Tibial artery (tissue), 4 donors: ENCODE measurements around the gene LOXHD1.

Source experiments
- DNase-seq, 2 donors: peaks; one replicate each; pipeline ENCODE4 v3.0.0-alpha.2; 2019
- H3K27ac ChIP-seq, 2 donors: fragments of 200-600 bp; sonication (generic) in 1 of 2; 1 replicate in 1 of 2; 2 replicates in 1 of 2; pipeline ENCODE4 v1.5.1; 2018 to 2019; ENCODE audit warnings: mild to moderate bottlenecking in 1 of 2
- H3K27me3 ChIP-seq, 2 donors: fragments of 200-600 bp; sonication (generic) in 1 of 2; one replicate each; pipeline versions ENCODE4 v1.5.1 to v1.6.0; 2016 to 2019
- H3K36me3 ChIP-seq, 3 donors: fragments of 200-600 bp; sonication (generic) in 2 of 3; one replicate each; pipeline ENCODE4 v1.5.1; 2016 to 2019; ENCODE audit warnings: mild to moderate bottlenecking in 2 of 3
- H3K4me1 ChIP-seq, 4 donors: fragments of 200-600 bp; sonication (generic) in 2 of 4; 1 replicate in 3 of 4; 2 replicates in 1 of 4; pipeline ENCODE4 v1.5.1; 2016 to 2019
- H3K4me3 ChIP-seq, 2 donors: fragments of 200-600 bp; sonication (generic) in 1 of 2; 1 replicate in 1 of 2; 2 replicates in 1 of 2; pipeline ENCODE4 v1.5.1; 2018 to 2019; ENCODE audit warnings: mild to moderate bottlenecking in 2 of 2
- H3K9me3 ChIP-seq, 3 donors: fragments of 200-600 bp; sonication (generic) in 1 of 3; one replicate each; pipeline ENCODE4 v1.5.1; 2016 to 2019
- intact Hi-C: fragments of 100-400 bp; cut with DNase I; formaldehyde crosslinking; loops from one replicate; pipeline ENCODE4 v1.15.0; 2023; ENCODE audit warnings: low total_unique reads
- TF ChIP-seq, protein P1 (sequence below), 2 experiments: fragments of 200-600 bp in 1 of 2; fragments of 450-650 bp in 1 of 2; IDR thresholded peaks; one replicate each; pipeline ENCODE4 v1.5.1; 2017 to 2019; ENCODE audit warnings: antibody characterized with exemption in 2 of 2, mild to moderate bottlenecking in 1 of 2, moderate library complexity in 1 of 2

LOXHD1 gene

DNA sequence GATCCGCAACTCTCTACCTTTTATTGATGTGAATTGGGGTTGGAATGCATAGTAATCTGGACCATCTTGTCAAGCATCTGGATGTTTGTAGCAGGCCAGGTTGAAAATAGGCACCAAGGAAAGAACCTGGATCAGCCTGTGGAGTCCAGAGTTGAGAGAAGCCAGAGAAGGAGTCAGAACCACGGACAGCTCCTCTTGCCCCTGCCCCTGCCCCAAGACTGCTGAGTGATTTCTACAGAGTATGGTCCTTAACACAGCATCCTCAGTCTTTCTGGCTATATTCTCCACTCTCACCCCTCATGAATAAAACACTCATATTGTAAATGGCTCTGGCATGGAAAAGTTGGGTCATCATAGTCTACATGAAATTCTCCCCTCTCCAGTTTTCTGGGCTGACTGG, 154.6 kb downstream of the LOXHD1 start:
- intact Hi-C loops, result no loop called here
- Histone ChIP-seq H3K27ac (no peak overlapping the region), H3K4me3 (no peak overlapping the region), H3K4me1 (no peaks in the 10 kb centered on the region), H3K27me3 (peaks cover 0 to 2% of the 10 kb centered on the region in 2 donors), H3K36me3 (no peaks in the 10 kb centered on the region), H3K9me3 (no peaks in the 10 kb centered on the region)
- TF ChIP-seq, protein P1, sequence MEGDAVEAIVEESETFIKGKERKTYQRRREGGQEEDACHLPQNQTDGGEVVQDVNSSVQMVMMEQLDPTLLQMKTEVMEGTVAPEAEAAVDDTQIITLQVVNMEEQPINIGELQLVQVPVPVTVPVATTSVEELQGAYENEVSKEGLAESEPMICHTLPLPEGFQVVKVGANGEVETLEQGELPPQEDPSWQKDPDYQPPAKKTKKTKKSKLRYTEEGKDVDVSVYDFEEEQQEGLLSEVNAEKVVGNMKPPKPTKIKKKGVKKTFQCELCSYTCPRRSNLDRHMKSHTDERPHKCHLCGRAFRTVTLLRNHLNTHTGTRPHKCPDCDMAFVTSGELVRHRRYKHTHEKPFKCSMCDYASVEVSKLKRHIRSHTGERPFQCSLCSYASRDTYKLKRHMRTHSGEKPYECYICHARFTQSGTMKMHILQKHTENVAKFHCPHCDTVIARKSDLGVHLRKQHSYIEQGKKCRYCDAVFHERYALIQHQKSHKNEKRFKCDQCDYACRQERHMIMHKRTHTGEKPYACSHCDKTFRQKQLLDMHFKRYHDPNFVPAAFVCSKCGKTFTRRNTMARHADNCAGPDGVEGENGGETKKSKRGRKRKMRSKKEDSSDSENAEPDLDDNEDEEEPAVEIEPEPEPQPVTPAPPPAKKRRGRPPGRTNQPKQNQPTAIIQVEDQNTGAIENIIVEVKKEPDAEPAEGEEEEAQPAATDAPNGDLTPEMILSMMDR (IDR thresholded peaks at IDR 0.05), result no peak
- no peak for DNase-seq

DNA sequence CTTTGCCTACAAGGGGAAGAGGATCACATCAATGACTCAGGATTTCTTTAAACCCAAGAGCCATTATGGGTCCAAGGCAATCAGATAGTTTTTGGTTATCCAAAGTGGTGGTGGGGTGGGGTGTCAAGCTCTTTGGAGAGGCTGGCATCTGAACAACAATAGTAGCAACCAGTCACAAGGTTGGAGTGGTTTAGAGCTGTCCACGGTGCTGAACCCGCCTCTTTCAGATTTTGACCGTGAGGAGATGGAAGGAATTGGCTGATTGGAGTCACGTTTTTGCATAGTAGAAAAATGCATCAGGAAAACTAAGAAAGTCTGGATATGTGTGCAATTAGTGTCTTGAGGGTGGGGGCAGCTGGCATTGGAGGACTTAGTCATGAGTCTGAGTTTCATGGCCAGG, 159.9 kb downstream of the LOXHD1 start:
- intact Hi-C loops, result no loop called here
- H3K27ac ChIP-seq, result no peak overlapping the region
- no peak for DNase-seq

DNA sequence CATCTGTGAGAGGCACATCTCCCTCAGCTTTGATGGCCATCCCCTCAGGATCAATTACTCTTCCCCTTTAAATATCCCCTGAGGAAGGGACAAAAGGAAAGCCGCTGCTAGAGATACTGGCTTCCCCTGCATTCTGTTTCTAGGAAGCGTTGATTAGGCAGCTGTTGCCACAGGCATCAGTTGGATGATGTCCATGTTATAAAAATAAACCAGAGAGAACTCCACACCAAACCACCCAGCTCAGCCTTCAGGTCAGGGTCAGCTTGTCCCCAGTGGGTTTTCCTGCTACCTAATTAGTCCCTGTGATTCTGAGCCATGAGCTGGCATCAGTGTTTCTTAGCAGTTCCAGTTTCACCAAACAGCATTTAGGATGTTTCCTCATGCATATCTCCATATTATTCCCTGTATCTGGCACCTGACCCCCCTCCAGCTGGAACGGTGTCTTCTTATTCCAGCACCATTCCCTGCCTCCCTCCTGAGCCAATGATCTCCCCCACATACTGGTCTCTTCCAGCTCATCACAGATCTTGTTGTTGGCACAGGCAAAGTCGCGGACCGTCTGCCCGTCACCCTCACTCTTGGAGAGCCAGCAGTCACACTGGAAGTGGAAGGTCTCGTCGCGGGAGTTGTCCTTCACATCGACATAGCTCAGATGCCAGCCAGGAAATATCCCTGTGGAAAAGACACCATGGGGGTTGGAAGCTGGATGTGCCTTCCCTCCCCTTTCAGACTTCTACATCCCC, 168.4 kb downstream of the LOXHD1 start:
- TF ChIP-seq, protein P1 (IDR thresholded peaks at IDR 0.05), result no peak

More for the DNA sequence above, 159.9 kb downstream of the LOXHD1 start:
- Histone ChIP-seq H3K27me3 (peaks cover 0 to 2% of the 10 kb centered on the region in 2 donors), H3K36me3 (no peaks in the 10 kb centered on the region), H3K4me3 (no peak overlapping the region), H3K9me3 (no peaks in the 10 kb centered on the region), H3K4me1 (no peaks in the 10 kb centered on the region)
- TF ChIP-seq, protein P1 (IDR thresholded peaks at IDR 0.05), result no peak

DNA sequence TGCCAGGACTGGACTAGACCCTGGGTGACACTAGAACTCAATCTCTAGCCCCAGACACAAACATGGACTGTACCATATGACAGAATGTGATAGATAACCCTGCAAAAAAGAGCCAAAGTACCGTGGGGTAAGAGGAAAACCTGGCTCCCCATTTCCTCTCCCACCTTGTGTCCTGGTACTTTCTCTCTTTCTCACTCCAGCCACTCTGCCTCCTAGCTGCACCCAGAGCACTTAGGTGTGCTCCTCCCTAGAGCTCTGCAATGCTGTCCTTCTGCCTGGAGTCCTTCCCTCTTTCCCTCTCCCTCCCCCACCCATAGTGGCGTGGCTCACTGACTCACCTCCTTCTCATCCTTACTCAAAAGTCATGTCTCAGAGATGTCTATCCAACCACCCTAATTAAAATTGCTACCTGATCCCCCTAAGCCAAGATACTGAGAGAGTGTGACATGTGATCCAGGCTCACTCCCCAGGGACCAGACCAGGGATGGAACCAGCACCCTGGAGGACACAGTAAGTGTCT, 171.3 kb downstream of the LOXHD1 start:
- TF ChIP-seq, protein P1 (IDR thresholded peaks at IDR 0.05), result no peak
- H3K9me3 ChIP-seq, result peaks cover 0 to 9% (median 0%) of the 10 kb centered on the region in 3 donors
- no peak for DNase-seq
- intact Hi-C loops, result loop anchor here (10.0 kb wide), 1 partner anchor 311 kb away; a partner anchor contains a TSS
- no peak overlapping the region for H3K27ac ChIP-seq
- no peaks in the 10 kb centered on the region for H3K36me3 ChIP-seq
- H3K4me3 ChIP-seq, result no peak overlapping the region
- no peaks in the 10 kb centered on the region for H3K4me1 ChIP-seq
- peaks cover 0 to 12% of the 10 kb centered on the region in 2 donors for H3K27me3 ChIP-seq

More for the DNA sequence above, 168.4 kb downstream of the LOXHD1 start:
- Histone ChIP-seq H3K27me3 (peaks cover 0 to 12% of the 10 kb centered on the region in 2 donors), H3K27ac (no peak overlapping the region), H3K36me3 (no peaks in the 10 kb centered on the region), H3K4me1 (no peaks in the 10 kb centered on the region), H3K9me3 (no peaks in the 10 kb centered on the region), H3K4me3 (no peak overlapping the region)
- intact Hi-C loops, result loop anchor here (10.0 kb wide), 1 partner anchor 314 kb away; a partner anchor contains a TSS
- no peak for DNase-seq

DNA sequence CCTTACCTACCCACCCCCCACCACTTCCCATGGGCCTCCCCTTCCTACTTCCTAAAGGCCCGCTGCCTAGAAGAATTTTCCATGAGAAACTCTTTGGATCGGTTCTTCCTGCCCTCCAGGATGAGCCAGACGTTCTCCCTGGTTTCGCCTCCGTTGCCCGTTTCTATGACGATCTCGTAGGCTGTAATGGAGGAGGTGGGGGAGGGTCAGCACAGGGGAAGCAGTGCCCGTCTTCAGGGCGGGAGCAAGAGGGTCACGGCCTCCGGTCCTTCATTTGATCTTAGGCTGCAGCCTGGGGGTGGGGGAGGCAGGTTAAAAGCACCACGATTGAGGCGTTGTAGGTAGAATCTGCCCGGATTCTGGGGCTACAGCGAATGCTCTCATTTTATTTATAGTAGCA, 172.0 kb downstream of the LOXHD1 start:
- no peak for DNase-seq

More for the DNA sequence above, 172.0 kb downstream of the LOXHD1 start:
- H3K4me3 ChIP-seq, result no peak overlapping the region
- intact Hi-C loops, result loop anchor here (5.0 to 10.0 kb wide), 2 partner anchors 203 to 310 kb away; a partner anchor contains a TSS
- H3K36me3 ChIP-seq, result no peaks in the 10 kb centered on the region
- no peak overlapping the region for H3K27ac ChIP-seq
- H3K9me3 ChIP-seq, result peaks cover 0 to 9% (median 0%) of the 10 kb centered on the region in 3 donors
- TF ChIP-seq, protein P1 (IDR thresholded peaks at IDR 0.05), result no peak
- no peaks in the 10 kb centered on the region for H3K4me1 ChIP-seq
- peaks cover 0 to 12% of the 10 kb centered on the region in 2 donors for H3K27me3 ChIP-seq
